GM18505 (cell line): ENCODE measurements around the gene KIFAP3.
"Not testable (repeated sequence)": the region's sequence is repeated elsewhere in the genome, so short reads cannot be mapped to it uniquely, and the experiment has no call there.

Source experiments
- ATAC-seq: cut with Tn5 transposase; IDR thresholded peaks from one replicate; pipeline ENCODE4 v1.9.1; 2021; ENCODE audit not compliant: unreplicated experiment
- POLR2A ChIP-seq: IDR thresholded peaks from 4 replicates; pipeline ENCODE4 v1.6.1; 2011; ENCODE audit warnings: borderline replicate concordance; ENCODE audit not compliant: insufficient read depth, insufficient read length; ENCODE audit errors: extremely low read depth

KIFAP3 gene

DNA sequence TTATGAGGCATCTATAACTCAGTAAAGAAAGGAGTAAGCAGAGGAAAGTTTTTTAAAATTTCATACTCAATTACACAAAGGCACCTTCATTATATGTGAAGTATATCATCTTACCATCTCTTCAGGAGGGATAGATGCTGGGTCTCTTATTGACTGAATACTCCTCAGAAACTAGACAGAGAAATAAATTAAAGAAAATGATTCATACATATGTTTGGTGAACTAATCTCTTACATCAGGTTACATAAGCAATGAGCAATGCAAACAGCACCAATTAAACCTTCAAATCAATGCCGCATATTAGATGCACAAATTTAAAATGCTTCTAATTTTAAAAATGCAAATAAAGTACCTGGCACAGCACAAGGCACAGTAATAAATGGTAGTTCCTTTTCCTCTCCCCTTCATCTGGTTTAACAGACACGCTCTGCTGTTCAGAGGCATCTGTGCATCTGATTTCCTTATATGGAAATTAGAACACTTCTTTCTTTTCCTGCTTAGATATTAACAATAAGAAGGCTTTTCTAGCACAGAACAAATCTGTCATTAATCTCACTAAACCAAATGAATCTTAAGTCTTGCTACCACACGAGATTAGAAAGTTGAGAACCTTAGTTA is 200.8 kb downstream of the KIFAP3 start:
- no peak for TF ChIP-seq POLR2A
- no peak for ATAC-seq

DNA sequence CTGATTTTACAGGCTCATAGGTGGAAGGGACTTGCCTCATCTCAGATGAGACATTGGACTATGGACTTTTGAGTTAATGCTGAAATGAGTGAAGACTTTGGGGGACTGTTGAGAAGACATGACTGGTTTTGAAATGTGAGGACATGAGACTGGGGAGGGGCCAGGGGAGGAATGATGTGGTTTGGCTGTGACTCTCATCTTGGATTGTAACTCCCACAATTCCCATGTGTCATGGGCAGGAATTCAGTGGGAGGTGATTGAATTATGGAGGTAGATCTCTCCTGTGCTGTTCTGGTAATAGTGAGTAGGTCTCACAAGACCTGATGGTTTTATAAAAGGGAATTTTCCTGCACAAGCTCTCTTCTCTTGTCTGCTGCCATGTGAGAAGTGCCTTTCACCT is 201.6 kb downstream of the KIFAP3 start:
- ATAC-seq, result no peak
- TF ChIP-seq POLR2A, result no peak

DNA sequence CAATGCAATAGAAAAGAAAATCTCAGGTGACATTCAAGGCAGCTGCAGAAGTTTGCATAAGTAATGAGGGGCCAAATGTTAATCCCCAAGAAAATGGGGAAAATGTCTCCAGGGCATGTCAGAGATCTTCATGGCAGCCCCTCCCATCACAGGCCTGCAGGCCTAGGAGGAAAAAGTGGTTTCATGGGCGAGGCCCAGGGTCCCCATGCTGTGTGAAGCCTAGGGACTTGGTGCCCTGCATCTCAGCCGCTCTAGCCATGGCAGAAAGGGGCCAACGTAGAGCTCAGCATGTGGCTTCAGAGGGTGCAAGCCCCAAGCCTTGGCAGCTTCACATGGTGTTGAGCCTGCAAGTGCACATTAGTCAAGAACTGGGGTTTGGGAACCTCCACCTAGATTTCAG is 202.5 kb downstream of the KIFAP3 start:
- not testable (repeated sequence) for ATAC-seq
